Body of pancreas (tissue), 4 donors: ENCODE data around the gene HNRNPL. TPM values are rescaled to one million over a fixed set of nuclear protein-coding genes. Genes with fewer than 3 reads are reported as not detected.
"Not testable (repeated sequence)": the region's sequence is repeated elsewhere in the genome, so short reads cannot be mapped to it uniquely, and the experiment has no call there.

ENCODE experiments used
- ATAC-seq: fragments of 150-250 bp; one replicate; pipeline ENCODE4 v1.9.1; 2016
- DNase-seq, 4 donors: peaks; one replicate each; pipeline ENCODE4 v3.0.0-alpha.2; 2019
- H3K27ac ChIP-seq, 4 donors: fragments of 200-600 bp; sonication (generic); 1 replicate in 3 of 4; 2 replicates in 1 of 4; pipeline versions ENCODE4 v1.5.1 to v1.6.1; 2016 to 2019; ENCODE audit warnings: mild to moderate bottlenecking in 1 of 4, mixed read lengths in 1 of 4, moderate library complexity in 1 of 4
- H3K27me3 ChIP-seq, 2 donors: fragments of 200-600 bp; sonication (generic); one replicate each; pipeline ENCODE4 v1.6.0; 2016; ENCODE audit warnings: mild to moderate bottlenecking in 1 of 2
- H3K36me3 ChIP-seq, 2 donors: fragments of 200-600 bp; sonication (generic); replicated peaks in 1 of 2; 2 replicates each; pipeline ENCODE4 v1.5.1; 2016; ENCODE audit warnings: low read depth in 2 of 2; ENCODE audit not compliant: insufficient read depth in 1 of 2
- H3K4me1 ChIP-seq: fragments of 200-600 bp; sonication (generic); one replicate; pipeline ENCODE4 v1.6.0; 2016
- H3K4me3 ChIP-seq, 2 donors: fragments of 200-600 bp; sonication (generic); 1 replicate in 1 of 2; 2 replicates in 1 of 2; pipeline ENCODE4 v1.5.1; 2016 to 2019
- H3K9me3 ChIP-seq, 3 donors: fragments of 200-600 bp; sonication (generic); 1 replicate in 2 of 3; 2 replicates in 1 of 3; pipeline ENCODE4 v1.5.1; 2016
- CTCF ChIP-seq, 7 experiments: fragments of 450-650 bp in 4 of 7; fragments of 200-600 bp in 3 of 7; sonication (generic) in 3 of 7; IDR thresholded peaks; one replicate each; pipeline ENCODE4 v1.5.1; 2016 to 2019; ENCODE audit warnings: antibody characterized with exemption in 7 of 7
- POLR2A ChIP-seq, 3 donors: fragments of 450-650 bp; IDR thresholded peaks; one replicate each; pipeline ENCODE4 v1.6.1; 2016; ENCODE audit warnings: antibody characterized with exemption in 3 of 3, mild to moderate bottlenecking in 2 of 3
- WGBS, 2 donors: methylation state at CpG; one replicate each; pipeline ENCODE4 v1.1.5; 2017; 5-methylcytosine and 5-hydroxymethylcytosine counted together
- intact Hi-C: fragments of 100-400 bp; cut with DNase I; formaldehyde crosslinking; loops from one replicate; pipeline ENCODE4 v1.15.1; 2023
- total RNA-seq, 2 donors: library from RNA; depleted of rRNA; stranded (reverse); fragments of >200 nt; gene quantifications; one replicate each; pipeline ENCODE4 v1.1.0, GENCODE V29; 2016

Gene HNRNPL
- total RNA-seq, 2 donors from 2014 or later = 80.4 to 139 TPM

- H3K27me3 ChIP-seq = no peaks in the 10 kb centered on the region
- no peaks in the 10 kb centered on the region for H3K4me1 ChIP-seq
- no peak overlapping the region for H3K4me3 ChIP-seq
- ATAC-seq (no peak), DNase-seq (no peak)
- TF ChIP-seq POLR2A (IDR thresholded peaks at IDR 0.05) = no peak
- TF ChIP-seq CTCF (IDR thresholded peaks at IDR 0.05) = no peak
- no peaks in the 10 kb centered on the region for H3K9me3 ChIP-seq
- 91 to 94% methylated on average over 12 of the region's 12 CpGs for WGBS, 2 donors
- intact Hi-C loops = no loop called here
- H3K36me3 ChIP-seq = no peaks in the 10 kb centered on the region
- no peak overlapping the region for H3K27ac ChIP-seq
These were observed 48.3 kb downstream of the HNRNPL start for GRCh38 chr19:38801359-38802095.

- TF ChIP-seq CTCF (IDR thresholded peaks at IDR 0.05) (no peak), POLR2A (IDR thresholded peaks at IDR 0.05) (no peak)
- no peak overlapping the region for H3K4me3 ChIP-seq
- no peaks in the 10 kb centered on the region for H3K9me3 ChIP-seq
- WGBS, 2 donors = 79 to 85% methylated on average over 5 of the region's 5 CpGs
- ATAC-seq = no peak
- intact Hi-C loops = no loop called here
- H3K4me1 ChIP-seq = no peaks in the 10 kb centered on the region
- no peak for DNase-seq
- no peaks in the 10 kb centered on the region for H3K27me3 ChIP-seq
- no peak overlapping the region for H3K27ac ChIP-seq
- H3K36me3 ChIP-seq = no peaks in the 10 kb centered on the region
These were observed 49.0 kb downstream of the HNRNPL start for GRCh38 chr19:38800577-38801347.

- WGBS, 2 donors = 79 to 85% methylated on average over 10 of the region's 10 CpGs
- Histone ChIP-seq H3K9me3 (no peaks in the 10 kb centered on the region), H3K4me3 (no peak overlapping the region), H3K27ac (no peak overlapping the region), H3K4me1 (no peaks in the 10 kb centered on the region), H3K27me3 (no peaks in the 10 kb centered on the region), H3K36me3 (no peaks in the 10 kb centered on the region)
- intact Hi-C loops = no loop called here
- TF ChIP-seq CTCF (IDR thresholded peaks at IDR 0.05) = no peak
- no peak for TF ChIP-seq POLR2A (IDR thresholded peaks at IDR 0.05)
- ATAC-seq (no peak), DNase-seq (no peak)
These were observed 50.7 kb downstream of the HNRNPL start for GRCh38 chr19:38799104-38799503.

GRCh38 chr19:38797781-38798180, 52.0 kb downstream of the HNRNPL start:
- intact Hi-C loops, H3K27ac ChIP-seq, ATAC-seq, DNase-seq, H3K36me3 ChIP-seq, H3K4me1 ChIP-seq, H3K9me3 ChIP-seq, H3K27me3 ChIP-seq, H3K4me3 ChIP-seq: not testable (repeated sequence)
- no CpG with 5 or more reads among the region's 33 CpGs for WGBS, 2 donors

GRCh38 chr19:38796154-38796553, 53.6 kb downstream of the HNRNPL start:
- intact Hi-C loops = no loop called here
- H3K9me3 ChIP-seq = no peaks in the 10 kb centered on the region
- H3K27me3 ChIP-seq = no peaks in the 10 kb centered on the region
- H3K4me1 ChIP-seq = no peaks in the 10 kb centered on the region
- H3K27ac ChIP-seq = no peak overlapping the region
- no peak for TF ChIP-seq CTCF (IDR thresholded peaks at IDR 0.05)
- TF ChIP-seq POLR2A (IDR thresholded peaks at IDR 0.05) = no peak
- DNase-seq (no peak), ATAC-seq (no peak)
- H3K4me3 ChIP-seq = no peak overlapping the region
- 36 to 39% methylated on average over 2 of the region's 2 CpGs for WGBS, 2 donors
- no peaks in the 10 kb centered on the region for H3K36me3 ChIP-seq
